Endothelial cell of umbilical vein (primary cell): ENCODE results near the gene POLE2. TPM values are rescaled to one million over a fixed set of nuclear protein-coding genes. Genes with fewer than 3 reads are reported as not detected.
A peak's percentile ranks its signal among the peaks of the same experiment; 100 is the strongest.

Source experiments
- BruUV-seq: library from RNA; stranded (reverse); fragments of 400-500 nt; replicated peaks from 2 replicates; lab custom pipeline; 2021; lab: Mats Ljungman, UMichigan
- CTCF ChIA-PET: fragments of 300-600, 350-600 bp; sonication (Branson Sonifier 250); formaldehyde crosslinking; loops from one replicate; lab custom pipeline; 2021; ENCODE audit warnings: antibody characterized with exemption, inconsistent platforms; lab: Charles Lee
- POLR2A ChIA-PET: fragments of 300-600, 350-600 bp; sonication (Branson Sonifier 250); formaldehyde crosslinking; loops from one replicate; lab custom pipeline; 2021; ENCODE audit warnings: antibody characterized with exemption, inconsistent platforms; lab: Charles Lee
- DNase-seq: peaks from one replicate; pipeline ENCODE4 v3.0.0-alpha.2; 2011; ENCODE audit warnings: low read depth, low spot score
- FAIRE-seq: peaks from 2 replicates; lab custom pipeline; 2011; peaks lifted over from hg19 to GRCh38; lab: Jason Lieb, UNC
- H2AFZ ChIP-seq: 2 replicates; pipeline ENCODE4 v1.6.0; 2012; ENCODE audit warnings: low read depth, low read length, control low read depth, inconsistent platforms
- H3K27ac ChIP-seq: 2 replicates; pipeline ENCODE4 v1.5.1; 2011; ENCODE audit warnings: low read depth, mild to moderate bottlenecking, control low read depth, low read length, moderate library complexity; ENCODE audit not compliant: insufficient read depth
- H3K27me3 ChIP-seq, 2 experiments: 2 replicates each; pipeline versions ENCODE4 v1.6.0 to v1.6.1; 2011; ENCODE audit warnings: low read length in 2 of 2, mixed read lengths in 1 of 2; ENCODE audit not compliant: control insufficient read depth in 2 of 2, insufficient read depth in 2 of 2
- H3K36me3 ChIP-seq, 2 experiments: 2 replicates in 1 of 2; 3 replicates in 1 of 2; pipeline ENCODE4 v1.5.1; 2011; ENCODE audit warnings: low read length in 2 of 2, mild to moderate bottlenecking in 1 of 2, moderate library complexity in 1 of 2; ENCODE audit not compliant: control insufficient read depth in 2 of 2, insufficient read depth in 2 of 2; ENCODE audit errors: extremely low read depth in 1 of 2
- H3K4me1 ChIP-seq: 3 replicates; pipeline ENCODE4 v1.5.1; 2011; ENCODE audit warnings: mild to moderate bottlenecking, low read length; ENCODE audit not compliant: control insufficient read depth, insufficient read depth; ENCODE audit errors: extremely low read depth
- H3K4me2 ChIP-seq: 2 replicates; pipeline ENCODE4 v1.6.1; 2011; ENCODE audit warnings: low read length, control low read depth, mixed read lengths; ENCODE audit not compliant: insufficient read depth
- H3K4me3 ChIP-seq, 3 experiments: fragments of 200-600 bp in 1 of 3; sonication (generic), shearing (Covaris generic) in 1 of 3; replicated peaks in 1 of 3; 2 replicates each; pipeline ENCODE4 v1.5.1; 2011 to 2016; ENCODE audit warnings: control low read depth in 3 of 3, low read length in 3 of 3, mild to moderate bottlenecking in 2 of 3, inconsistent platforms in 1 of 3, low read depth in 1 of 3, moderate library complexity in 1 of 3; ENCODE audit not compliant: insufficient read depth in 1 of 3
- H3K79me2 ChIP-seq: 2 replicates; pipeline ENCODE4 v1.6.0; 2012; ENCODE audit warnings: low read length, inconsistent platforms; ENCODE audit not compliant: control insufficient read depth, insufficient read depth
- H3K9ac ChIP-seq: replicated peaks from 2 replicates; pipeline ENCODE3; 2011; ENCODE audit warnings: low read length, control low read depth; ENCODE audit not compliant: insufficient read depth; ENCODE audit errors: extremely low read depth
- H3K9me1 ChIP-seq: replicated peaks from 3 replicates; pipeline ENCODE4 v1.6.0; 2011; ENCODE audit warnings: mild to moderate bottlenecking, low read length; ENCODE audit not compliant: control insufficient read depth, insufficient read depth; ENCODE audit errors: extremely low read depth
- H3K9me3 ChIP-seq: replicated peaks from 2 replicates; pipeline ENCODE4 v1.5.1; 2012; ENCODE audit warnings: low read length, inconsistent platforms; ENCODE audit not compliant: control insufficient read depth, insufficient read depth
- H4K20me1 ChIP-seq: replicated peaks from 2 replicates; pipeline ENCODE3; 2011; ENCODE audit warnings: mild to moderate bottlenecking, low read length; ENCODE audit not compliant: control insufficient read depth, insufficient read depth; ENCODE audit errors: extremely low read depth
- EZH2 ChIP-seq: IDR thresholded peaks from 2 replicates; pipeline ENCODE4 v1.6.1; 2012; ENCODE audit warnings: borderline replicate concordance, low read depth, mild to moderate bottlenecking, moderate library complexity, low read length, inconsistent platforms; ENCODE audit not compliant: severe bottlenecking
- GATA2 ChIP-seq: IDR thresholded peaks from 2 replicates; pipeline ENCODE4 v1.7.0; 2011; ENCODE audit warnings: low read depth, mild to moderate bottlenecking, moderate library complexity, mixed read lengths, low read length; ENCODE audit not compliant: insufficient read length, insufficient read depth
- JUN ChIP-seq: IDR thresholded peaks from 2 replicates; pipeline ENCODE4 v1.6.1; 2011; ENCODE audit warnings: borderline replicate concordance, low read depth; ENCODE audit not compliant: insufficient read length, insufficient read depth
- MAX ChIP-seq: IDR thresholded peaks from 2 replicates; pipeline ENCODE4 v1.6.1; 2011; ENCODE audit not compliant: insufficient read depth, insufficient read length
- MYC ChIP-seq: IDR thresholded peaks from one replicate; pipeline ENCODE4 v1.6.1; 2011; ENCODE audit warnings: mild to moderate bottlenecking, low read depth, low read length
- POLR2A ChIP-seq: IDR thresholded peaks from 2 replicates; pipeline ENCODE4 v1.6.1; 2012; ENCODE audit warnings: low read depth, mild to moderate bottlenecking, control low read depth, low read length
- POLR2AphosphoS5 ChIP-seq: IDR thresholded peaks from 2 replicates; pipeline ENCODE4 v1.6.1; 2012; ENCODE audit warnings: low read depth, mild to moderate bottlenecking, control low read depth, low read length, moderate library complexity; ENCODE audit not compliant: insufficient read depth
- dilution Hi-C: fragments of 300-500 bp; cut with MboI; formaldehyde crosslinking; loops from one replicate; pipeline ENCODE4 v1.15.0; 2019; ENCODE audit warnings: low sequenced_read_pairs; ENCODE audit not compliant: extremely low pct_ligation_motif_present
- intact Hi-C: fragments of 100-400 bp; cut with micrococcal nuclease; formaldehyde crosslinking; loops from one replicate; pipeline ENCODE4 v1.10.0; 2022
- polyA plus RNA-seq, 4 experiments: library from polyadenylated mRNA; depleted of rRNA in 3 of 4; stranded (reverse) in 3 of 4; unstranded in 1 of 4; fragments of >200 nt; gene quantifications; 2 replicates each; pipeline versions ENCODE4 v1.2.1 to v1.2.3, GENCODE V29; 2011 to 2012; ENCODE audit warnings: missing spikeins in 1 of 4
- total RNA-seq: library from RNA; stranded (reverse); gene quantifications from 2 replicates; pipeline ENCODE4 v1.2.3, GENCODE V29; 2021
- TF ChIP-seq, protein P1 (sequence below), 2 donors: IDR thresholded peaks; 1 replicate in 1 of 2; 2 replicates in 1 of 2; pipeline ENCODE4 v1.5.1; 2011; ENCODE audit warnings: low read length in 2 of 2, mild to moderate bottlenecking in 2 of 2, moderate library complexity in 2 of 2, control low read depth in 1 of 2, inconsistent platforms in 1 of 2, low read depth in 1 of 2; ENCODE audit not compliant: insufficient read depth in 1 of 2; ENCODE audit errors: extremely low read depth in 1 of 2

The POLE2 gene
- total and polyA plus RNA-seq, 2 donors (not counting 3 experiments of a cell fraction or from before 2014, with no cell fraction given) = 12.5 to 16.4 TPM

DNA sequence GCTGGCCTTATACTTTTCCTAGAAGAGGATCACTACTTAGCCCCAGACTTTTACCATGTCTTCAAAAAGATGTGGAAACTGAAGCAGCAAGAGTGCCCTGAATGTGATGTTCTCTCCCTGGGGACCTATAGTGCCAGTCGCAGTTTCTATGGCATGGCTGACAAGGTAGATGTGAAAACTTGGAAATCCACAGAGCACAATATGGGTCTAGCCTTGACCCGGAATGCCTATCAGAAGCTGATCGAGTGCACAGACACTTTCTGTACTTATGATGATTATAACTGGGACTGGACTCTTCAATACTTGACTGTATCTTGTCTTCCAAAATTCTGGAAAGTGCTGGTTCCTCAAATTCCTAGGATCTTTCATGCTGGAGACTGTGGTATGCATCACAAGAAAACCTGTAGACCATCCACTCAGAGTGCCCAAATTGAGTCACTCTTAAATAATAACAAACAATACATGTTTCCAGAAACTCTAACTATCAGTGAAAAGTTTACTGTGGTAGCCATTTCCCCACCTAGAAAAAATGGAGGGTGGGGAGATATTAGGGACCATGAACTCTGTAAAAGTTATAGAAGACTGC is 65.9 kb downstream of the POLE2 start:
- Histone ChIP-seq H3K27me3 (no peaks in the 10 kb centered on the region), H3K79me2 (peaks cover 79% of the 10 kb centered on the region), H3K4me3 (peak overlapping the region; percentile 59 to 95 (median 83)), H2AFZ (no peak overlapping the region), H3K36me3 (peaks cover 0 to 3% of the 10 kb centered on the region in 2 experiments), H3K9ac (peak overlapping the region; percentile 90), H3K9me3 (no peaks in the 10 kb centered on the region), H3K9me1 (no peaks in the 10 kb centered on the region), H3K4me2 (peak overlapping the region; percentile 86), H3K4me1 (peaks cover 40% of the 10 kb centered on the region), H4K20me1 (no peaks in the 10 kb centered on the region), H3K27ac (no peak overlapping the region)
- intact Hi-C loops = loop anchor here (10.0 kb wide), 1 partner anchor 613 kb away; the partner anchor contains the start of gene SOS2
- ChIA-PET POLR2A (interaction anchor here (0.6 to 2.5 kb wide), 2 partner anchors 17 to 148 kb away, joined by 5 to 11 read pairs; no protein-coding TSS in a partner anchor), CTCF (interaction anchor here (1.0 to 6.4 kb wide), 3 partner anchors 11 to 160 kb away, joined by 3 to 80 read pairs (median 9); partner anchors contain the start of gene DNAAF2)
- dilution Hi-C loops = no loop called here
- DNase-seq (peak; percentile 18), FAIRE-seq (peak; percentile 8)
- BruUV-seq = TSS peak; percentile 53
- TF ChIP-seq MYC (no peak), POLR2AphosphoS5 (no peak), POLR2A (no peak), MAX (no peak), GATA2 (no peak), EZH2 (no peak), JUN (no peak)
- TF ChIP-seq, protein P1, sequence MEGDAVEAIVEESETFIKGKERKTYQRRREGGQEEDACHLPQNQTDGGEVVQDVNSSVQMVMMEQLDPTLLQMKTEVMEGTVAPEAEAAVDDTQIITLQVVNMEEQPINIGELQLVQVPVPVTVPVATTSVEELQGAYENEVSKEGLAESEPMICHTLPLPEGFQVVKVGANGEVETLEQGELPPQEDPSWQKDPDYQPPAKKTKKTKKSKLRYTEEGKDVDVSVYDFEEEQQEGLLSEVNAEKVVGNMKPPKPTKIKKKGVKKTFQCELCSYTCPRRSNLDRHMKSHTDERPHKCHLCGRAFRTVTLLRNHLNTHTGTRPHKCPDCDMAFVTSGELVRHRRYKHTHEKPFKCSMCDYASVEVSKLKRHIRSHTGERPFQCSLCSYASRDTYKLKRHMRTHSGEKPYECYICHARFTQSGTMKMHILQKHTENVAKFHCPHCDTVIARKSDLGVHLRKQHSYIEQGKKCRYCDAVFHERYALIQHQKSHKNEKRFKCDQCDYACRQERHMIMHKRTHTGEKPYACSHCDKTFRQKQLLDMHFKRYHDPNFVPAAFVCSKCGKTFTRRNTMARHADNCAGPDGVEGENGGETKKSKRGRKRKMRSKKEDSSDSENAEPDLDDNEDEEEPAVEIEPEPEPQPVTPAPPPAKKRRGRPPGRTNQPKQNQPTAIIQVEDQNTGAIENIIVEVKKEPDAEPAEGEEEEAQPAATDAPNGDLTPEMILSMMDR (IDR thresholded peaks at IDR 0.05; ENCODE audit: extremely low read depth in 1 of 2, insufficient read depth in 1 of 2, low read depth in 1 of 2, low read length in 2 of 2) = no peak
